HT1080 (cell line): ENCODE results near the gene PRIMPOL. TPM values are rescaled to one million over a fixed set of nuclear protein-coding genes. Genes with fewer than 3 reads are reported as not detected.

Experiments used
- DNase-seq: peaks from one replicate; pipeline ENCODE4 v3.0.0-alpha.2; 2015; ENCODE audit warnings: low read depth
- total RNA-seq: library from RNA; depleted of rRNA; stranded (reverse); fragments of >200 nt; shearing (Covaris generic); gene quantifications from 2 replicates; pipeline ENCODE4 v1.2.3, GENCODE V29; 2014

The PRIMPOL gene
- total RNA-seq, 1 experiment from 2014 or later: 26.1 TPM

DNA sequence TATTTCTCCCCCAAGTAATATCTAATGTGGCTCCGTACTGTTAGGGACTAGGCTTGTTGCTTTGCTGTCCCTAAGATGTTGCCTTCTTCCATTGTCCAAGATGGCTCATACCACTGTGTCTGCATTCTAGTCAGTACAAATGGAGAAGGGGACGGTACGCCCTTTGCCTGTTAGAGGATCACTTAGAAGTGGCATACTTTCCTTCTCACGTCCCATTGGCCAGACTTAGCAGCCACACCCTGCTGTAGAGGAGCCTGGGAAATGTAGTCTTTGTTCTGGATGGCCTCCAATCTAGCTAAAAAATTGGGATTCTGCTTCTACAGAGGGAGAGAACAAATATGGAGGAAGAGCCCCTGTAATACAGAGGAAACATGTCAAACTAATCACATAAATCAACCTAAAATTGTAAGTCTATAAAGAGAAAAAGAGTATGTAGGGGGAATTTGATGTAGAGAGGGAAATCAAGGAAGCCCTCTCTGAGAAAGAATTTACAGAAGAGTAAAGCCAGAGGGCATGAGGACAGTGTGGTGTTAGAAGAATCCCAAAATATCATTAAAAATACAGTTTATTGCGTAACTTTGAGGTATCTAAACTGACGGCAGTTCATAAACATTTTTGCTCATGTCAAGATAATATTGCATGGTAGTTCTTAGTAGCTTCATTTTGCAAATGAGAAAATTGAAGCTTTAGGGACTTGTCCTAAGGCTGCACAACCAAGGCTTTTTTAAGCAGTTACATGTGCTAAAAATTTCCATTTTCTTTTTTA is 15.1 kb downstream of the PRIMPOL start:
- DNase-seq: no peak

DNA sequence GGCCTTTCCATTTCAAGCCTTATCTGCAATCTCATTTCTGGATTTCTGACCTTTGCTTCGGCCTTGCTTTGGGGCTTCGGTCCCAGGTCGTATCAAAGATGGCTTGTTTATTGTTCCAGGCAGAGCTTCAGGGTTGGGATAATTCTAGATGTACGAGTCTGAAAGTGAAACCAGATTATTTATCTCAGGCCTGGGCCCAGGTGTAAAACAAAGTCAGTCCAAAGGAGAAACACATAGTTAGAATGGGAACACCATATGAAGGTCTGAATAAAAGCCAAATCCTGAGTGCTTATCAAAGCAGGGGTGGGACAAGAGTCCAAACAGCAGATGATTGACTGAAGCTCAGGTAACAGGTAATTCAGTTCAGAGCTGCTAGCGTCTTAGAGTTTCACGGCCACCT is 17.1 kb downstream of the PRIMPOL start:
- DNase-seq: no peak

DNA sequence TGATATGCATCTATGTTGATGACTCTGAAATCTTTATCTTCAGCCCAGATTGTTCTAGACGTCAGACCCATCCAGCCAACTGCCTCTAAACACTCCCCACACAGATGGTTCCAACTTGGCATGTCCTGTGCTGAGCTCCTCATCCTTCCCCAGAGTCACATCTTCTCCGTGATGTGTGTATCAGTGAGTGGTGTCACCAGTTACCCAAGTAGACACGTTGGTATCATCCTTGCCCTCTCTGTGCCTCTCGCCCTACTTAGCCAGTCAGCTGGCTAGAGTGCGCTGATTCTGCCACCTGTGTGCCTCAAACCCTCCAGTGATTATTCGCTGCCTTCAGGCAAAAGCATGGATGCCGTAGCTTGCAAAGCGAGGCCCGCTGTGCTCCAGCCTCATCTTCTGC is 18.6 kb downstream of the PRIMPOL start:
- no peak for DNase-seq

DNA sequence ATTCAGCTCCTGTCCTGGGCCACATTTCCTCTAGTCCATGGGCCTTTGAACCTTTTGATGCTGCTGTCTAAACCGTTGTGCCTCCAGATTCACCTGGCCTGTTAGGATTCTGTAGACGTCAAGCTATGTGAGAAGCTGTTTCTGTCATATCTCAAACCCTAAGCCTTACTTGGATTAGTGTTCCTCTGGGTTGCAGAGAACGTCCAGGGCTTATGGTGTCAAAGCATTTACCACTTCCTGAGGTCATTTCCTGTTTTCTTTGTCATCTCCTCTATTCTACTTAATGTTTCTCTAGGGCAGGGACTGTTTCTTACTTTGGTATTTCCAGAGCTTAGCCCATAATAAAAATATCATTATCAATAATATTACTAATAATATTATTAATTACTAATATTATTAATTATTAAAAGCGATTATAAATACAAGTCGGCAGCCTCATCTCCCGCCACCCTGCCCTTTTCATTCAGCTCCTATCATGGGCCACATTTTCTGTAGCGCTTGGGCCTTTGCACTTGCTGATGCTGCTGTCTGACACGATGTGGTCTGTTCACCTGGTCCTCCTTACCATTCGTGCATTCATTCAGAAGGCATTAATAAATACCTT is 19.1 kb downstream of the PRIMPOL start:
- peak; percentile 56 for DNase-seq

DNA sequence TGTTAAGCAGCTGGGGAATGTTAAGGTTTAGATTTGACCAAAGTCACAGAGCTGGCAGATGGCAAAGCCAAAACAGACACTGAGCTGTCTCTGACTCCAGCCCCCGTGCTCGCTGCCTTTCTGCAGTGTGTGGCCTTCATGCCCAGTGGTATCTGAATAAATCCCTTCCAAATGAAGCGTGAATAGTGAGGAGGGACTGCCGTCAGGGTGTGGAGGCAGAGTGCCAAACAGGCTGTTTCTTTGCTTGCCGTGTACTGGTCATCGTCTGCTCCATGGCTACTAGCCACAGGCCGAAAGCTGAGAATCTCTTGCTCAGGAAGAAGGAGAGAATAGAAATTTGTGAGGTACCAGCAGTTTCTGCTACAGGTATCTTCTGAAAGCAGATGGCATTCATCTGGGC is 19.7 kb downstream of the PRIMPOL start:
- no peak for DNase-seq

DNA sequence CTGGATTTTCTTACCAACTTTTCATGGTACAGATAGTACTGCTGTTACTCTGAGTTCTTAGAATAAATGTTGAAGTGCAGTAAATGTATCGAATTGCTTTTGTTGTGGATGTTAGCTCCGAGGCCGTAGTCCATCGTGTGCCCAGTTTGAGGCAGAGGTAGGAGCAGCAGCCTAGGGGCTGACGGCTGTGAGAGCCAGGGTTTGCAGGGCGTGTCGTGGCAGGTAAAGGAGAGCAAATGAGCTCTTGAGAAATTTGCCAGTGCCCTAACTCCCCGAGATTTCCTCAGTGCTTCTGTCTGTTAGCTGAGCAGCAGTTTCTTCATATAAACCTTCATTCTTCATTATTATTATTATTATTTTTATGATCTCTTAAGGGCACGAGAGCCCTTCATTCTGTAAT is 21.6 kb downstream of the PRIMPOL start:
- DNase-seq: no peak

DNA sequence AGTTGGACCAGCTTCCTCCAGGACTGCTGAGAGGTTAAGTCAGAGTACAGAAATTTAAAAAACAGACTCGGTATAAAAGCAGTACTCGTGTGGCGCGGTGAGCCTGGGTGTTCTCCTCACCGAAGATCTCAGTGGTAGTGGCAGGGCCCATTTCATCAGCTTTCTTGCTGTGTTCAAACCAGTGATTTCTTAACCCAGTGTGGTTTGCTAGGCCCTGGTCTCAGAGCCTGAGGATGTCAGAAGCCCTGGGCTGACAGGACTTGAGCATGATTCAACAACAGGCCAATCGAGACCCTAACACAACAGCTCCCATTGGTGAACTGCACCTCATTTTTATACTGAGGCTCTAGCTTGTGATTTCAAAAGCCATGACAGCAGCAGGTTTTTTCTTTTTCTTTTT is 23.2 kb downstream of the PRIMPOL start:
- DNase-seq: no peak

DNA sequence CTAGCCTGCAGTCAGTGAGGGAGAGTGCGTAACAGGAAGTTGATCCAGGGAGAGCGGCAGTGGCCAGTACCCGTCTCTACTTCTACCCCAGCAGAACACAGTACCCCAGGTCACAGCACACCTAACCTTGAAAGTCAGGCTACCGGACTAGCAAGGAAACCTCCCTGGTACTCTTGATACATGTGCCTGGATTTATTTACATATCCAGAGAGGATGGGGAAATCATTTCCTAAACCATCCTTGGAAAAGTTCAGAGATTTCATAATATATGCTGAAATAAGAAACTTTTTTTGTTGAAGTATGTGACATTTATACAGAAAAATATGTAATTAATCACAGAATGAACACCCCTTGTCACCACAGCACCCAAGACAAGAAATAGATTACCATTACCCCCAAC is 24.5 kb downstream of the PRIMPOL start:
- DNase-seq: no peak

DNA sequence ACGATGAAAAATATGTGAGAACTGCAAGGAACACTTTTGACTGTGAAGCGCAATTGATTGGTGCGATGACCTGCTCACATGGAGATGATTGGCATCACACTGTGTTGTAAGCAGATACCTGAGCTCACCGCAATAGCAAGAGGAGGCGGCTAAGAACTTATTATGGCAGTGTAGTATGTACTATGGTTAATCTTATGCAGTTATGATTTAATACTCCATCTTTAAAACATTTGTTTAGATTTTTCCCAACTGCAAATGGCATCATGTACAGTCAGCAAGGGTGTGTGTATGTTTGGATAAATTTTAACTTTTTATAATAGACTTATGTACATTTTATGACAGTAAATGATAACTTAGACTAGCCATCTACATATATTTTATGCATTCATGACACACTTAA is 25.5 kb downstream of the PRIMPOL start:
- no peak for DNase-seq

DNA sequence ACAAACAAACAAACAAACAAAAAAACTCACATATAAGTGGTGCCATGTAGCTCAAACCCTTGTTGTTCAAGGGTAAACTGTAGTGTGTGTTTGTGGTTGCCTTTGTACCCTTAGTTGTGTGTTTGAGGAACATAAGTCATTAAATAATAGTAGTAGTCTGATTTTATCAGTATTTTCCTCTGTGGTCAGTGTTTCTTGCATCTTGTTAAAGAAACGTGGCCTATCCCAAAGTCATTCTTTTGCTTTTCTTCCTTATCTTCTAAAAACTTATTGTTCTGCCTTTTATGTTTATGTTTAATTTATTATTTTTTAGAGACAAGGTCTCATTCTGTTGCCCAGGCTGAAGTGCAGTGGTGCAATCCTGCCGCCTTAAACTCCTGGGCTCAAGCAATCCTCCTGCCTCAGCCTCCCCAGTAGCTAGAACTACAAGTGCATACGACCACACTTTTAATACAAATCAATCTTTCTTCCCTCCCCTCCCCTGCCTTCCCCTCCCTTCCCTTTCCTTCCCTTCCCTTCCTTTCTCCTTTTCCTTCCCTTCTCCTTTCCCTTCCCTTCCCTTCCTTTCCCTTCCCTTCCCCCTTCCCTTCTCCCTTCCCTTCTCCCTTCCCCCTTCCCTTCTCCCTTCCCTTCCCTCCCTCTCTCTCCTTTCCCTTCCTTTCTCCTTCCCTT is 26.4 kb downstream of the PRIMPOL start:
- DNase-seq: no peak

DNA sequence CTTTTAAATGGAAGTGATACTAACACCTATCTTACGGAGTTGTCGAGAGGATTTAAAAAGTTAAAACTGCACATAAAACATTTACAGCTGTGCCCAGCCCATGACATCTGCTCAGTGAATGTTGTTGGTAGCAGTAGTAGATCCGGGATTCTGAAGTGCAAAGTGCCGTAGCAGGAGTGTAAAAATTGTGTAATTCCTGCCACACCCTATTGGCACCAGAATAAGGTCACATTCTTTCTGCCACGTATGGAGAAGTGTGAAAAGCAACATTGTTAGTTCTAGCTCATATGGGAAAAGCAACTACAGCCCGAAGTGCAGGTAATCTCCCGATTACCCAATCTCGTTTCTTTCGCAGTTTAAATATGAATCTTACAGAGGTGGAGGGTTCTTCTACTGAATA is 31.2 kb downstream of the PRIMPOL start:
- no peak for DNase-seq

DNA sequence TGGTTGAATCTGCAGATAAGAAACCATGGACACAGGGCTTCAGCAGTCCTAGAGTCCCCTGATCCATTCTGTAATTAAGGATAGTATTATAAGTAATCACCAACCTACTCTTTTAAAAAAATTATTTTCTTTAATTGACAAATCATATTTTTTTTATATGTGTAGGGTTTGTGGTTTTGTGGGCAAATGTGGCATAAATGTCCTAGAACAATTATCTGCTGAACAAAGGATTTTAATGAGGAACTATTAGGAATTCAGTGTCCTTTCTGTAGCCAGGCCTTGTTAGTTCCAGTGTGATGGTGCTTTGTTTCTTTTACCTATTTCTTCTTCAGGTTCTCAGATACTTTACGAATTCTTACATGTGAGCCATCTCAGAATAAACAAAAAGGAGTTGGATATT is 32.4 kb downstream of the PRIMPOL start:
- DNase-seq: no peak

DNA sequence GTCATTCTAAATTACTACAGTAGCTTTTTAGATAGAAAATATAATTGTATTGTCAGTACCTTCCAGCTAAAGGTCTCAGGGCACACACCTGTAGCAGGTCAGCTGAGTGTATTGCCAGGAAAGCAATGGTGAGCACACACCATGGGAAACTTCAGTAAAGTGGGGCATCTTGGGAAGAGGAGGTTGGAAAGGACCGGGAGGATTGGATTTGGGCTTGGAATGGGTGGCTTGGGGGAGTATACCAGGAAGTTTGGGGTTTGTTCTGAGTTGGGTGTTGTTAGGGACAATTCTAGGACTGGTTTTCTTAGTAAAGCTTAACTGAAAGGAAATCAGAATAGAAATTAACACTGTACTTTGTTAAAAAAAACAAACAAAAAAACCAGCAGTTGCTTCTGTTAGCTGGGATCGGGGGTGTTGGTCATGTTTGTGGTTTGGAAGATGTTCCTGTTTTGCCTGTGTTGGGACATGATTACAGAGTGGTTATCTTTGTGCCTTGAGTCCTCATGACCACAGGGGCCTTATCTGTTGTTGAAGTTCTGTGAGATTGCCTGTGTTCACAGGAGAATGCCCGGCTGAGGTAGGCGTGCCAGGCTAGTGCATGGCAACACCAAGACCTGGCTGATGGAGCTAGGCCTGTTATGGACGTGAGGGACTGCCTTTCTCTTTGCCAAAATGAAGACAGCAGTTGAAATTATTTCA is 35.1 kb downstream of the PRIMPOL start:
- no peak for DNase-seq

DNA sequence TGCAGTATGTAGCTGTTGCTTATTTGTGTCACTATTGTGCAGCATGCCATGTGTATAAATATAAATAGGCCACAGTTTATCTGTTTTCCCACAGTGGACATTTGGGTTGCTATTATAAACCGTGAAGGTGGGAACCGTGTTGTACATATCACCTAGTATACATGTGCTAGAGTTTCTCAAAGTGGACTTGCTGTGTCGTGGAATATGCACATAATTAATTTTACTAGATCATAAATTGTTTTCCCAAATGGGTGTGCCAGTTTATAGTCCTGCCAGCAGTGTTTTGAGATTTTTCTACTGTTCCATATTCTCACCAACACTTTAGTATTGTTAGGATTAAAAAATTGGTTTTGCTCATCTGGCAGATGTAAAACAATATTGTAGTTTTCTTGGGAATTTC is 38.5 kb downstream of the PRIMPOL start:
- no peak for DNase-seq

DNA sequence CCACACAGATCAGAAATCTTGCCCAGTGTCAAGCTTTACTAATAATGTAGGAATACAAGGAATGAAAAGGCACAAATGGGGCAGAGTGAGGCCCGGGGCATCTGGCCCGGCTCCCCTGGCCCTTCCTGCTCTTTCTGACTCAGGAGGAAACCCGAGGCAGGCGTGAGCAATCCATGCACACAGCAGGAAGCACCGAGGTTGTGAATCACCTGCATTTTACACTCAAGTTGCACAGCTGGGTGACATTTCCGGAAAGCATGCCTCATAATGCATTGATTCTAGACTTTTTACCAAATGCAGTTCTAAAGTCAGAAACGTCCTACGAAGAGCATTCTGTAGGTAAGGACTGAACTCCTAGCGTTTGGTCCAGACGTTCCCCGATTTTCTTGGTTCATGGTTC is 38.9 kb downstream of the PRIMPOL start:
- peak; percentile 95 for DNase-seq

DNA sequence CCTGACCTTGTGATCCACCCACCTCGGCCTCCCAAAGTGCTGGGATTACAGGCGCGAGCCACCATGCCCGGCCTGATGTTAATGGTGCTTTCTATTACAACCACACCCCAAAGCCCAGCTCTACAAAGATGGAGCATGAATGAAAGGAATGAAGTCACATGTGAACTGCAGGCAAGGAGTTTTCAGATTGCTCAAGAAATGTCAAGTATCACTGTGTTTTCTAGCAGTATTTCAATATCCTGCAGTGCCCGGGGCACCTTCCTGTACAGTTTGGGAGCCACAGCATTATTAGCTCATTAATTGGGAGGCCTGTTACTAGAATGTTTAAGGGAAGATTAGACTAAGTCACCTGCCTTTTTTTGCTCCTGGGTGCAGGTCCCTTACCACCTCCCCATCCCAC is 40.1 kb downstream of the PRIMPOL start:
- no peak for DNase-seq

DNA sequence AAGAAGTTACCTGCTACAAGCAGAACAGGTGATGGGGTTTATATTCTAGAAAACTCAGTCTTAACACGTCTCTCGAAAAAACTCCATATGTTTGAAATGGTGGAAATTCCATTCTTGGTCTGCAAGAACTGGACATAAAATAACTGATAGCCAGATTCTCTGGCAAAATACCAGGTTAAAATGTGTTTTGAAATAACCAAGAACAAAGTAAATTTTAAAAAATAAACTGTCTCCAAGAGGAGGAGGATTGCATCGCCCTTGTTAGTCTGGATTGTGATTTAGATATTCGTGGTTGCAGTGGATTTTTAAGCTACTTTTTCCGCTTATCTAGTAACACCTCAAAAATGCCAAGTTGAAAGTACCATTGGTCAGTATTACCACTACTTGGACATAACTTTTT is 43.5 kb downstream of the PRIMPOL start:
- no peak for DNase-seq

DNA sequence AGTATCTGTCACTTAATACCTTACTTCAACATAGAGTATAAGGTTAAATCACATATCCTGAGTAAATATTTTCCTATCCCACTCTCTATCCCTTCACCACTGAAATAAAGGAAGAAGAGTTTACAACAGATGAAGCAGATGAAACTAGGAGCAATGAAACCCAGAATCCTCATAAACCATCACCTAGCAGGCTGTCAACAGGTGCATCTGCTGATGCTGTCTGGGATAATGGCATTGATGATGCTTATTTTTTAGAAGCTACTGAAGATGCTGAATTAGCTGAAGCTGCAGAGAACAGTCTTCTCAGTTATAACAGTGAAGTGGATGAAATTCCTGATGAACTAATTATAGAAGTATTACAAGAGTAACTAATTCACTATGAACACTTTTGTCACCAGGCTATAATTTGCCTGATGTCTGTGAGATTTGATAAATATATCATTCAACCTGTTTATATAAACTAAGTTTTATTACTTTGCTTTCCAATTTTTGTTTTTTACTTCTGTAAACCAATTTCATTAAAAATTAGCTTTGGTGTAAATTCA is 44.9 kb downstream of the PRIMPOL start:
- no peak for DNase-seq

DNA sequence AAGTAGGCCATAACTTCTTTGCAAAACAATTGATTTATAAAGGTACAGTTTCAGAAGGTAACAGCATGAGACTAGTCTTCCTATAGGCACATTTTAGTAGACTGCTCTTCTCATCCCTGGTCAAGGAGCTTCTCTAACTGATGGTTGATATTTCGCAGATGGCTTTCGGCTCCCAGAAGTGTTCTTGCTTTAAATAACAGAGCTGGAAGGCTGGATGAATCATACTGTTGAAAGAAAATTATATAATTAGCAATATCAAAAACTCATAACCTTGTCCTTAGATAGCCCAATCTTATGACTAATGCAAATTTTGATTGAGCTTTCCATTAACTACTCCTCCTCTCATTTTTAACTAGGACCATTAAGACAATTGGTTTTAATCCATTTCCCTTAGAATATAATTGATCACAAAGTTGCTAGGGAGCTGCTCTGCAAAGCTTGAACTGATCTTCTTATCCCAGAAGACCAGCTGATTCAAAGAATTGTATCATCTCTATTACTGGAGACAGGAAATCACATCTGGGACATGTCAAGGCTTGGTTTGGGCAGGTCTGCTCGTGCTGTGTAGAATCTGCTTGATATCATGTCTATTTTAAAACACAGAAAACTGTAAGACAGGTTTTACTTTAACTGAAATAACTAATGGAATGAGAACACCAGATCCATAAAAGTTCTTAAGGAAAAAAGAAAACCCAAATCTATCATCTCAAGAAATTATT is 45.8 kb downstream of the PRIMPOL start:
- no peak for DNase-seq

DNA sequence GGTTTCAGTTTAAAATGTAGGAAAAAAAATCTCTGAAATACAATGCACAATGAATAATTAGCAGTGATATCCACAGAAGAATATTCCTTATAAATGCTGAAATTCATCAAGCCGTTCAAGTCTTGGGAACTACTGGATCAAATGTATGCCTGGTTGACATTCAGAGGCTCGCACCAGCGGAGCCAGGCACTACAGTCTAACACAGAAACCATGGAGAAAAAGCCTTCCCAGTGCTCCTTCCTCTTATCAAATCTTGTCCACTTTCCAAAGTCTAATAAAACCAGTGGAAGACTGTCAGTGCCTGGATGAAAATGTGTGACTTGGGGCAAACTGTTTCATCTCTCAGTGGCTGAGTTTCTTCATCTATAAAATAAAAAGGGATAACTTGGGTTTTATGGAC is 48.4 kb downstream of the PRIMPOL start:
- no peak for DNase-seq

DNA sequence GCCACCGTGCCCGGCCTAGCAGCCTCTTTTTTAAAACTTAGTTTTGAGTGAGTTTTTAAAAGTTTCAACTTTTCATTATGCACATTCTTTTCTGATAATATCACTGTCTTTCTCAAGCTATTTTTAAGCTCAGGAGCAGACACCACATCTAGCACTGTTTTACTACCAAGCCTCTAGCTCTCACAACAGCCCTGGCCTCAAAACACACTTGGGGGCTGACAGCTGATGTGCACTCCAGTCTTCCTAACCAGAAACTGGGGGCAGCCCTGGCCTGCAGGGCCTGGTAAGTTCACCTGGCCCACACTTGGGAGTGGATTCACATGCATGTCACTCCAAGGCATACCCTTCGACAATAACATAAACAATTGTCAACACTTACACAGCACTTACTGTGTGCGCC is 50.4 kb downstream of the PRIMPOL start:
- no peak for DNase-seq
